ENCODE data around the gene ANAPC1.
"Not testable (repeated sequence)": the region's sequence is repeated elsewhere in the genome, so short reads cannot be mapped to it uniquely, and the experiment has no call there.

Gene ANAPC1

DNA sequence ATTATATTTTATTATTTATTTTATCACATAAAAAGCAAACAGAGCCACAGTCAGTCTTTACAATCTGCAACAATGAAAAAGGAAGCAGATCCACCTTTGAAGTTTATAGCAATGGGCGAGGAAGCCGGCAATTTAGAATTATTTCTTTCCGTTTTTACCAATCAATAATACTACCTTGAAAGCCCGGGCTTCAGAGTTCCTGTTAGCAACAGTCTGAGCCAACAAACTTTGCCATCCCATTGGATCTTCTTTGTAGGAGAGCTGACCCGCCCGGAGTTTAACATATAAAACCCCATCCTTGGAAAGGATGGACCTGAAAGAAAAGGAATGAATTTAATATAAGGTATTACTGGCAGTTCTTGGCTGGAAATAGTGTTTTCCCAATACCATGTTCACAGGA is 101.8 kb downstream of the ANAPC1 start:
- DNase-seq, result not testable (repeated sequence)

DNA sequence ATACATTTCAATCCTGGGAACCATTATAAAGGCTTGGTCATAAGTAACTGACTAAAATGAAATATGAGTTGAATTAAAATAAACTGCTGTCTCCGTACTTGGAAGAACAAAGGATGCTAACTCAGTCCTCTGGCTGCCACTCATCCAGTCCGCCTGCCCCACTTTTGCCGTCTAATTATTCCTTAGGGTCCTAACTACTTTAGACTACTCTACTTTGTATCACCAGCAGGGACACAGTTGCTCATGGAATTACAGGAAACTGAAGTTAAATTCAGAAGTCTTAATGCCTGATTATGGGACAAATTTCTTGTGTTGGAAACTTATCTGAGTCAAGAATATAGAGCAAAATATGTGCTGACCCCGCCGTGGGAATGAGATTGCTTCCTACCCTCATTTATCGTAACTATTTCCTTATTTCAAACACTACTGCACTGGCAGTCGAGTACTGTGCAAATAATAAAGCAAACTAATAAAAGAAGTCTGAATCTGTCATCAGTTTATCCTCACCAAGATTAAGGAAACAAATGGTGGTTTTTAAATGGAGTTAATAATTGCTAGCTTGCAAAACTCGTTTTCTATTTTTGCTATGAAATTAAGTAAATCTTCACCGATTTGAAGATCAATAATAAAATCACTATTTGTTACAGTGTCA is 102.4 kb downstream of the ANAPC1 start:
- DNase-seq, result not testable (repeated sequence)

DNA sequence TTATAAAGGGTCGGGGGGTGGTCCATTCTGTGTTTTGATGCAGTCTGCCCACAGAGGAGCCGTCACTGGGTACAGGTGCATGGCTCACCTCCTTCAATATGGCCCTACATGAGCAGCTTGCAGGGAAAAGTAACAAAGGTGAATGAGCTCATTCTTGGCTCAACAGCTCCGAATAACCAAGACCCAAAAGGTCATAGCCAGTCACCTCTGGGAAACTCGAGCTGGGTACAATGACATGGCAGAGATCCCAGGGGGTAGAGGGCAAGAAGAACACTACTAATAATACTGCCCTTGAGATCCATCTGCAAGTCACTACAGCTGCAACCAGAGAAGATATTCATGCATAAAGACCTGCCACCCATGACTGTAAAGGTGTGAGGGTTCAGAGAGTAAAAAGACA is 106.8 kb downstream of the ANAPC1 start:
- DNase-seq, result not testable (repeated sequence)

DNA sequence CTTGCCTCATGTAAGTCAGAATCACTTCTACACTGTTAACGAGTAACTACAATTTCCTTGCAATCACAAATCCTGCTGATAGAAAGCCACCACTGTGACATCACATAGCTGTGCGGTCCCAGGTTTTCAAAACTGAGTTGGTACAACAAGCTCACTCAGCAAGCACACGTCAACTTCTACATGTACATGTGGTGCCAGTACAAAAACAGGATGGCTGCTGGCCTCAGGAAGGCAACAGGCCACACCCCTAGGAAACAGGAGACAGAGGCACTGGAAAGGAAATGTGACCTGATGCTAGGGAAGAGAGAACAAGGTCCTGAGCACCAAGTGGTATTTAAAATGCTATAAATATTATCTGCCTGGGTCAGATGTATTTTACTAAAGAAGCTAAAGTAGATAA is 107.7 kb downstream of the ANAPC1 start:
- DNase-seq, result not testable (repeated sequence)

DNA sequence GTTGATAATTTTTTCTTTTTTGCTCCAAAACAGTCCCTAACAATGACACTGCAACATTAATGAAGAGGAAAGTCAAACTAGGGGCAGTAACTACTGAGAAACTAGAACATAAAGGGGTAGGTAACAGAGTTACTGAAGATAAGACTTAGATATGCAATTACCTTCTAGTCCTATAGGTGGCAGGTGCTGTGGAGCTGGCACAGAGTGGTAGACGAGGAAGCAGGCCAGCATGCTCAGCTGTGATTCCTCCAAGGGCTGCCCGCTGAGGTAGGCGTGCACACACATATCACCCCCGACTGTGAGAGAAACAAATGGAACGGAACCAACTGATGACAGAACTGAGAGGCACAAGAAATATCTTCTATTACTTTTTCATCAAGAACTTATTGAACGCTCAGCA is 111.8 kb downstream of the ANAPC1 start:
- not testable (repeated sequence) for DNase-seq

DNA sequence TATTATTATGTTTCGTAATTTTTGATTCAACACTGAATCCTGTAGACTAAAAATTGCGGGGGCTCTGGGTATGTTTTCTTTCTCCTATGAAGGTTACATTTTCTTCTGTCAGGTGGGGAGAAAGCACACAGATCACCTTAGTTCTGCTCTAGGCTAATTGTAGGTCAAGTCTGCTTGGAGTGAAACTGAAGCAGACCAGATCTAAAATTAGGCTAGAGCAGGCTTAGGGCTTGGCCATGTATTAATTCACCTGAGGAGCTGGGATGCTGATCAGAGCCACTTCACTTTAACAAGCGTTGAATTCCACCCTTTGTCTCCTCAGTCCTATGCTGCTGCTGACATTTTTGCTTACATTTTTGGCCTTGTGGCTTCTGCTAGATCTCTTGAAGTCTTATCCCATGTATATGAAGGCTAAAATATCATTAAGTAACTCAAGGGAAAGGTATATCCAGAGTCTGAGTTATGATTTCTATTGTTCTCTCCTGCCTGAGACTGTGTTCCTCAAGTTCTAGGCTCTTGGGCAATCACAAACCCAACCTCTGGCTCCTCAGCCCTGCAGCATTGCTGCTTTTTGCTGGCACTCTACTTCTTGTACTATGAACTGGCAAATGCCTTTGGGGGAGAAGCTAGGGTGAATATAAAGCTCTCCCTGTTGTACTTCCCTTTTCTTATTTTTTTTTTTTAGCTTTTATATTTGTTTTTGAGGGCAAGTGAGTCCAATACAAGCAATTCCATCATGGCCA is 112.9 kb downstream of the ANAPC1 start:
- not testable (repeated sequence) for DNase-seq

DNA sequence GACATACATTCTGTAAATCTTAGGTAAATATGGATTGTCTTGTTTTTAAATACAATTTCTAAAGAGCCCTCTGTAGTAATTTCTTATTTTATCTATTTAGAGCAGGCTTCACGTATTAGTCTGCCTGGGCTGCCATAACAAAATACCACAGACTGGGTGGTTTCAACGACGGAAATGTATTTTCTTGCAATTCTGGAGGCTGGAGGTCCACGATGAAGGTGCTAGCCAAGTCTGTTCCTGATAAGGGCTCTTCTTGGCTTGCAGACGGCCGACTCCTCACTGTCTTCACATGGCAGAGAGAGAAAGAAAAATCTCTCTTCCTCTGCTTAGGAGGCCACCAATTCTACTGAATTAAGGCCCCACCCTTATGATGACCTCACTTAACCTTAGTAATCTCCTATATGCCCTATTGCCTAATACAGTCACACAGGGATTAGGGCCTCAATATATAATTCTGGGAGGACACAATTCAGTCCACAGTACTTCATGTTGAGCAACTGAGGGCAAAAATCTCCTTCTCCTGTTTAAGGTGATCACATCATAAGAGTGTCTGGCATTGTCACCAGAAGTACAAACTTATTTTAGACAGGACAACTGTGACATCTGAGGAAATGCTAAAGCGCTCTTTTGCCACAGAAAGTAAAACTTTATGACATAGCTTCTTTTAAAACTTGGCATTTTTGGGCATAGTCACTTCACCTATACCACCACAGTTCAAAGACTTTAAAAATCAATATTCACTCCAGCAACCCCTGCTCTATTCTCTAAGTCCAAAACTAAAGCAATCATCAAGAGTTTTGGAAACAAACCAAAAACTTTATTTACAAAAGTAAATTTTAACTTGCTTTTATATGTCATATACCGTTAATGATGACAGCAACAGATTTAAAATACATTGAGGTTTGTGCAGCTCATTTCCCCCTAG is 115.5 kb downstream of the ANAPC1 start:
- DNase-seq, result not testable (repeated sequence)

DNA sequence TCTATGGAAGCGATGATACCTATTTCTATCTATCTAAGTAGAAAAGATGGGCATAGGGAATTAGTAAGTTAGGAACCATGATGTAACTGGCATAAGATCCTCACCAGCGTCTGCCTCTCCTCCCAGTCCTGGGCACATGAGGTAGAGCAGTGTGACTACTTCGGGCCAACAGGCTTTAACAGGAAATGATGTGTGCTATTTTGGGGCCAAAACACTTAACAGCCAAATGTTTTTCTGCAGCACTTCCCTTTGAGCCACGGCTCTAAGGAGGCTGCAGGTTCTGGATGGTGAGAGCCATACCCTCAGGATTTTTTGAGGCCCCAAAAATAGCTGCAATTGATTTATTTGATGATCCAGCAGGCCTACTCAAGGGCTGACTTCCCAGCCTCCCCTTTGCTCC is 116.9 kb downstream of the ANAPC1 start:
- not testable (repeated sequence) for DNase-seq

DNA sequence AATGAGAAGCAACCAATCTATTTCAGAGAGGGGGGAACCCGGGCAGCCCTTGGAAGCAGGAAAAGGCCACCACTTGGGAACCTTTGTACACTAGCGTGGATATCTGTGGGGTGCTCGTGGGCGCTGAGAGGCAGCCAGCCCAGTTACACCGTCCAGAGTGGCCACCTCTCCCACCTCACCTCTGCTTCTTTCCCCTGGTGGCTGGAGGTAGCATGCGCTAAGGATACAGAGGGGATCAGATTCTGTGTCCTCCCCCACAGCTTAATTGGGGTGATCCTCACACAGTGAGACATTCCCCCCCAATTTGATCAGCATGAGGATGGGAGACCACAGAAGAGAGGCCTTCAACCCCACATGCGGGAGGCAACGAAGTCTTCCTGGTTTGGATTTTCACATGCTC is 117.7 kb downstream of the ANAPC1 start:
- DNase-seq, result not testable (repeated sequence)

DNA sequence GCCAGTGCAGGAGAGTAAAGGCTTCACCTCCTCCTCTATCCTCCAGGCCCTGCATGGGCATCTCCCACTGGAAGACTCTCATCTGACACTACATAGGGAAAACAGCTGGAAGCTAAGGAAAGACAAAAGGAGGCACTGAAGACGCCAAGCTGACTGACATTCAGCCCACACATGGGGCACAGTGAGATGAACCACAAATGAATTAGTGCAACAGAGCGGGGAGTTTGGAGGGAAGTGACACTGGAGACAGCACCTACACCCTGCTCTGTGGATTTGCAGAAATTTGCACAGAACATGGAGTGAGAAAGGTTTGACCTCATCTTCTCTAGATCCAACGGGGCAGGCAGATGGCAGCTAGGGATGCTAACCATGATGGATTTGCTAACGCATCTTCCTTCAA is 119.8 kb downstream of the ANAPC1 start:
- DNase-seq, result not testable (repeated sequence)

DNA sequence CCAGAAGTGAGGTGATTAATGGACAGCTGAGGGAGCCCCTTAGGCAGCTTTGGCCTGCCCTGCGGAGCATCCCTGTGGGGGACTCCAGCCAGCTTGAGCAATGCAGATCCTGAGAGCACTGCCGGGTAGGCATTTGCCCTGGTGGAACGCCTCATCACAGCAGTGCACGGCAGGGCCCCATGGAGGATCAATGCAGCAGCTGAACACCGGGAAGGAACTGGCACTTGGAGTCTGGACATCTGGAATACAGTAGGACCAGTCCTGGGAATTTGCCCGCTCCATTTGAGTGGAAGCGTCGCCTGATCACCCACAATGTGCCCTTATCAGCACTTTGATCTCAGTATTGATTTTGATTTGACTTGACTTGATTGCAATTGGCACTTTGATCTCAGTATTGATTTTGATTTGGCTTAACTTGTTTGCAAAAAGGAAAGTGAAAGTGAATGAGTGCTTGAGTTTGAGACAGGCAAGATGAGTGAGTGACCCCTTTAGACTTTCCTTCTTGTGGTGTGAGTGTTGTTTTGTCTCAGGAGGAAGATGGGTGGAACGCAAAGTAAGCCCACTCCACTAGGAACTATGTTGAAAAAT is 123.2 kb downstream of the ANAPC1 start:
- DNase-seq, result not testable (repeated sequence)

DNA sequence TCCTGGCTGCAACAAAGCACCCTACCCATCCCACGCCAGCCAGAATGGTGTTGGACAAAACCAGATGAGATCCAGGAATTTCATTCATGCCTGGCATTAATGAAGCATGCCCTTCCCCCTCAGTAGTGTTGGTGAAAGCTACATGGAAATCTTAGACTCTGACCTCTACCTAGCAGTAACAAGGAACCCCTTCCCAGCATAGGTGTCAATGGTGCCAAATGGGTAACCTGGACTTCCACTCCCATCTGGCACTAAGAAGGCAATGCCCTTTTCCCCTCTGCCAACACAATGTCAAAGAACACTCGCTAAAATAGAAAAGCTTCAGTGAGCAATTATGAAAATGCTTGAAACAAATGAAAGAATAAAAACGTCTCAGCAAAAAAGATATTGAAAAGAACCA is 131.5 kb downstream of the ANAPC1 start:
- DNase-seq, result not testable (repeated sequence)

DNA sequence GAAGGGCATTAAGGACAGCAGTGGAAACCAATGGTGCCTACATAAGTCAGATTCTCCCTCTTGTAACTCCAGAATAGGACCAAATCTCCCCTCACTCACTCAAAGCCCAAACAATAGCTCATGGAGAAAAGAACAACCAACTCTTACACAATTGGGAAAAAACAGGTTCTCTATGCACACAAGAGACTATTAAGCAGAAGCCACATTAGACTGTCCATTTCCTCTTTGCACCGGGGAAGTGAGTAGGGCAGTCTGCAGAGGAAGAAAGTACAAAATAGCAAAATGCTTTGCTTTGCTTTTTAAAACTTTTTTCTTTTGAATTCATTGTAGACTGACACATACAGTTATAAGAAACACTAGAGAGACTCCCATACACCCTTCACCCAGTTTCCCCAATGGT is 133.4 kb downstream of the ANAPC1 start:
- not testable (repeated sequence) for DNase-seq

DNA sequence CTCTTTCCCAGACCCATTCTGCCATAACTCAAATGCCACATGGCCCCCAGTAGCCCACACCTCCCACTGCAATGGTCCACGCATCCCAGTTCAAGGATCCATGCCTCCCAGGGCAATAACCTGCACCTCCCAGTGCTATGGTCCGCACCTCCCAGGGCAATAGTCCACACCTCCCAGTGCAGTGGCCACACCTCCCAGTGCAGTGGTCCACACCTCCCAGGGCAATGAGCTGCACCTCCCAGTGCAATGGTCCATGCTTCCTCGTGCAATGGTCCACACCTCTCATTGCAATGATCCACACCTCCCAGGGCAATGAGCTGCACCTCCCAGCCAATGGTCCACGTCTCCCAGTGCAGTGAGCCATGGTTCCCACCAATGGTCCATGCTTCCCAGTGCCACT is 135.6 kb downstream of the ANAPC1 start:
- DNase-seq, result not testable (repeated sequence)

DNA sequence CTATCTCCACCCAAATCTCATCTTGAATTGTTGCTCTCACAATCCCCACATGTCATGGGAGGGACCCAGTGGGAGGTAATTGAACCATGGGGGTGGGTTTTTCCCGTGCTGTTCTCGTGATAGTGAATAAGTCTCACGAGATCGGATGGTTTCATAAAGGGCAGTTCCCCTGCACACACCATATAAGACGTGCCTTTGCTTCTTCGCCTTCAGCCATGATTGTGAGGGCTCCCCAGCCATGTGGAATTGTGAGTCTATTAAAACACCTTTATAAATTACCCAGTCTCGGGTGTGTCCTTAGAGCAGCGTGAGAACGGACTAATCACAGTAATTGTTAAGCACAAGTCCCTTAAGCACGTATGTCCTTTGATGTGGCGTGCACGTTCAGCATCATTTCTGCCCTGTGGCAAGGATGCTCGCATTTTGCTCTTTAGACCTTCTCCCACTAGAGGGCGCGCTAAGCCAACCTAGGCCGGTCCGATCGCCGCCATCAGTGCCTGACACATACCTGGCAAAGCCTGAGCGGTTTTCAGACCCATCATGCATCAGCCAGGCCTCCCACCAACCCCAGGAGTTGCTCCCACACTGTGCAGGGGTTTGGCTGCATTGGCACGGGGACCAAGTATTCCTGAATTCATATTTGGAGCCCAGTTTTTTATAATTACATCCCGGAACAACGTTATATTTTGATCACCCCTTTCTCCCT is 136.4 kb downstream of the ANAPC1 start:
- DNase-seq, result peak; percentile 73

DNA sequence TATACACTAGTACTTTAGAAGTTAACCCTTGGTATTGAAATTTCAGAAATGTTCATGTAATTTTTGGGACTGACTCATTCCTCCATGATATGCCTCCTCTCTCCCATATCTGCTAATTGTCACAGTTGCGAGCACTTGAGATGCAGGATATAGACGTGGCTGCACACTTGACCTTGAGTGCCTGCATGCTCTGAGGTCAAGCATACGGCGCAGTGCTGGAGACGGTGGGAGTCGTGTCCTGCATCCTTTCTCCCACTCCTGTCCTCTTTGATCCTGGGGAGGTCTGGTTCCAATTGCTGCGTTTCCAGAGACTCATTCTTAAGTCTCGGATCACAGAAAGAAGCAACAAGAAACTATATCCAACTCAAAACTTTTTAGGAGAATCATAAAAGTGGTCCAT is 139.2 kb downstream of the ANAPC1 start:
- DNase-seq, result not testable (repeated sequence)

DNA sequence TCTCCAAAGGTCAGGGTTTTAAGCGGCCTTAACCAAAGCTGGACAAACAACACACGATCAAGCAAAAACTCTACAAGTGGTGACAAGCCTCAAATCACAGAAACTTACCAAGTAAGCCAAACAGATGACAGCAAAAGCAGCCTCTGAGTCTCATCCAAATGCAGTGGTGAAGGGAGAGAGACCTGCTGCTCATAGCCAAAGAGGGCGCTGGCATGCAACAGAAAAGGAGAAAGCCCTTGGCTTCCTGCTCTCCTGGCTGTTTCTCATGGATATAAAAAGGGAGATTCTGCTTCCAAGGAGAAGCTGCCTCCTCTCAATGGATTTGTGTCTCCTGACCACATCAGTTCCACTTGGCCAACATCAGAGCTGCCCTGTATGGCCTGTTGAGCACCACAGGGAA is 142.5 kb downstream of the ANAPC1 start:
- not testable (repeated sequence) for DNase-seq

DNA sequence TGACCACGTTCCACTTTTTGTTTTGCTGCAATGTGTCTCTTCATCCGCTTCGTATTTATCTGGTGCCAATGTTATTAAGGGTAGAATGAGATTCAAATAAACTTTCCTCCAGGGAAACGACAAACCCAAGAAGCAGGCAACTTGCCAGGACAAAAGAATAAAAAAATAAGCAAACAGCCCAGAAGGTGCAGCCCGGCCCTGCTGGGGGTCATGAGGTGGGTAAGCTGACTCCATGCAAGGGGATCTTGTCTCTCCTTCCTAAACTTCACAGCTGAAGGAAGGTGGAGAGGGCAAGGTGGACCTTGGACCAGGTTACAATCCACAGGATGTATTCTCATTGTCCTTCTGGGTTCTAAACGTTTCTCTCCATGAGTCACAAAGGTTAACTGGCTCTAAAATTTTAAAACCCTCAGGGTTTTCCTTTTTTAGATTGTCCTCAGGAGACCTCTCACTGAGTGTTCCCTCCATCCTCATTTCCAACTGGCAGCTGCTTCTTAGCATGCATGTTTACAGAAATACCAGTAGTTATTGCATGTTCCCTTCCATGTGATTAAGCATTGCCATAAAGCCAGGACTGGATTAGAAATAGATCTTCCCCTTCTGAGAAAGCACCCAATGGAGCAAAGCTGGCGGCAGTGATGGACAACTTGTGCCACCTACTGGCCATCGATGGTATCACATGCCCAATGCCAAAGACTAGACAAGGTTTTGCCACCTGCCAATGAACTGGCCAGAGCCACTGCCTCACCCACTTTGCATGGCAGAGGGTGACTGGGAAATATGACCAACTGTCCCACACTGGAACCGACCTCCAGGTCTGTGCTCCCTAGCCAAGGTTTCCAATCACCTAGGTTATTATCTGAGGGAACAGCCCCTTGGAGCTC is 147.9 kb downstream of the ANAPC1 start:
- peak; percentile 4 for DNase-seq

DNA sequence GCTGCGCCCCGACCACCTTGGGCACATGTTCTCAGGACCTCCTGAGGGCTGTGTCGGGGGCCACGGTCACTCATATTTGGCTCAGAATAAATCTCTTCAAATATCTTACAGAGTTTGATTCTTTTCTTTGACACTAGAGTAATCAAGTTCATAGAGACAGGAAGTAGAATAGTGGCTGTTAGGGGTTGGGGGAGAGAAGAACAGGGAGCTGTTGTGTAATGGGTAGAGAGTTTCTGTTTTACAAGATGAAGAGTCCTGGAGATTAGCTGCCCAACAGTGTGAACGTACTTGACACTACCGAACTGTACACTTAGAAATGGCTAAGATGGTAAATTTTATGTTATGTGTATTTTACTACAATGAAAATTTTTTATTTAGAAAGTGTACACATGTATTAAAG is 148.6 kb downstream of the ANAPC1 start:
- DNase-seq, result not testable (repeated sequence)

DNA sequence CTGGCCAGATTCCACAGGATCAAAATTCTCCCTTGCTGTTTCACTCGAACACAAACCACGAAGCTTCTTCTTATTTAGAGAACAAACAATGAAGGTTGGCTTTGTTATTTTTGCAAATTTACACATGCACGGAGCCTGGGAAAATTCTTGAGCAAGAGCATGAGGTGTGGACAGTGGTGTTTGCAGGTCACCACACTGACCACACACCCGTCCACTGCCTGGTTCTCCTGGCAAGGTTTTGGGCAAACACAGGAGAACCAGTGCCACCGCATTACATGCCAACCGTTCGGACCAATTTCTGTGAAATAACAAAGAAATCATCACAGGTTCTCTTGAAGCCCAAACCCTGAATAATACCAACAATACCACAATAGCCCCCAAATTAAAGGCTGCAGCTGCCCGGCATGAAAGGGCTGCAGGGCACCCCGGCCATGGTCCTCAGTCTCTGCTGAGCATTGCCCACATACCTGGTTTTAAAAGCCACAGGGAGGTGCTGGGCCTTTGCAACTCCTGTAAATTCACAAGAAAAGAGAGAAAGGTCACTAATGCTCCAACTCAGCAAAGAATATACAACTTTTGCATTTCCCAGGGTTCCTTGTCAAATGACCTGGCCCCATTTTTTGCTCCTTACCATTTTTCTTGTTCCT is 154.1 kb downstream of the ANAPC1 start:
- not testable (repeated sequence) for DNase-seq

All from central memory CD4-positive, alpha-beta T cell (primary cell).